GM21717 (cell line): Measurements from ENCODE around the gene CTU2.

Experiments
- ATAC-seq: cut with Tn5 transposase; IDR thresholded peaks from one replicate; pipeline ENCODE4 v1.9.1; 2021; ENCODE audit warnings: mild to moderate bottlenecking, moderate library complexity; ENCODE audit not compliant: unreplicated experiment

Gene CTU2

GRCh38 chr16:88681084-88681680, 25.1 kb upstream of the CTU2 start:
- peak; percentile 1 for ATAC-seq

DNA sequence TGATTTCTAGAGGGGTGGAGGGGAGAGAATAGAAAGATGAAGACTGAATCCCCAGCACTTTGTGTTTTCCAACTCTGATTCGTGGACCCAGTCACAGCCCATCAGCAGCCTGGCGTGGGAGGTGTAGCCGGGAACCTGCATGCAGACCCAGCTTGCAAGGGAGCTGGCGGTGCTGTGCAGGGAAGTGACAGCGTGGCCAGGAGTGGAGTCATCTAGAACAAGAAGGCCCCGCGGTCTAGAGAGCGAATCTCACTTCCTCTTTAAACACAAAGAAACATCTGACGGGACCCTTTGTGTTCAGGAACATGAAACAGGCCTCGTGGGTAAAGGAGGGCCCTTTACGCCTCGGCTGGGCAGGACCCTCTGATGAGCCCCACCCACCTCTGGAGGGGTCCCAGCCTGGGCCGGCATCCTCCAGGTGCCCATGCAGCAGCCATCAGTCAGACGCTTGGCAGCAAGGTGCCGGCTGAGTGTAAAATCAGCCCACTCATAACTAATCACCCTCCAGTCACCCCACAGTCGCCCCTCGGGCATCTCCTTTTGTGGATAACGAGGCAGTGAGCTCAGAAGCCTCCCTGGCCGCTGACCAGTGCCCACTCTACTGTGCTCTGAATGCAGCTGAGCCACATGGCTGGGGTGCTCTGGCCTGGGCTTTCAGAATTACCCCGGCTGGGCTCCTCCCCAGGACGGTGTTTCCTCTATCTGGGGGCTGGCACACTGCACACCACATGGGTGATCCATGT, 24.4 kb upstream of the CTU2 start:
- ATAC-seq = peak; percentile 66

DNA sequence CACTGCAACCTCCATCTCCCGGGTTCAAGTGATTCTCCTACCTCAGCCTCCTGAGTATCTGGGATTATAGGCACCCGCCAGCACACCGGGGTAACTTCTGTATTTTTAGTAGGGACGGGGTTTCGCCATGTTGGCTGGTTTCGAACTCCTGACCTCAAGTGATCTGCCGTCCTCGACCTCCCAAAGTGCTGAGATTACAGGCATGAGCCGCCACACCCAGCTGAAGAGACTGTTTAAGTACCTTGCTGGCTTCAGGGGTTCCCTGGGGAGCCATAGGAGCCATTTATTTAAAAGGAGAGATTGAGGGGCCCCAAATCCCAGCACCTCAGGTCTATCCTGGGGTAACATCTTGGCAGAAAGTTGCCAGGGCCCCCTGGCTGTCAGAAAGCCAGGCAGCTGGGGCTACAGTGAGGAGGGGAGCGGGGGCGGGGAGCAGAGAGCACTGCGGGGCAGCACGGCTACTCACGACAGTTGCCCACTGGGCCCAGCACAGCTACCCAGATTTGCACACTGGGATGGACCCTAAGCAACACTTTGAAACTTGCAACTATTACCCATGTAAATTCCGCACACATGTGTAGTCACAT, 21.6 kb upstream of the CTU2 start:
- ATAC-seq = no peak

GRCh38 chr16:88685156-88686061, 20.9 kb upstream of the CTU2 start:
- no peak for ATAC-seq

DNA sequence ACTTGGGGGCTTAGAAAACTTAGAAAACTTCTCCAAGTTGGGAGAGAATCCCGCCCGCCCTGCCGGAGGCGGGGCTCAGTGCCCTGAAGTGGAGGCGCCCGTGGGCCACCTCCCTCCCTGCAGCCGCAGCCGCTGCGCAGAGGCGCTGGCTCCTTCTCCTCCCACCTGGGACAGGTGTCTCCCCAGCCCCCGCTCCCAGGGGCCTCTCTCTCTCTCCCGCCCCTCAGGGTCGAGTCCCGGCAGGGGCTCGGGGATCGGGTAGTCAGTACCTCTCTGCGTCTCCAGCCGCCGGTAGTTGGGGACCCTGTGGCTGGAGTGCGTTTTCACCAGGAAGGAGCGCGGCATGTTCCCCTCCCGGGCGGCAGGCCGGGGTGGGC, 20.3 kb upstream of the CTU2 start:
- peak; percentile 18 for ATAC-seq

DNA sequence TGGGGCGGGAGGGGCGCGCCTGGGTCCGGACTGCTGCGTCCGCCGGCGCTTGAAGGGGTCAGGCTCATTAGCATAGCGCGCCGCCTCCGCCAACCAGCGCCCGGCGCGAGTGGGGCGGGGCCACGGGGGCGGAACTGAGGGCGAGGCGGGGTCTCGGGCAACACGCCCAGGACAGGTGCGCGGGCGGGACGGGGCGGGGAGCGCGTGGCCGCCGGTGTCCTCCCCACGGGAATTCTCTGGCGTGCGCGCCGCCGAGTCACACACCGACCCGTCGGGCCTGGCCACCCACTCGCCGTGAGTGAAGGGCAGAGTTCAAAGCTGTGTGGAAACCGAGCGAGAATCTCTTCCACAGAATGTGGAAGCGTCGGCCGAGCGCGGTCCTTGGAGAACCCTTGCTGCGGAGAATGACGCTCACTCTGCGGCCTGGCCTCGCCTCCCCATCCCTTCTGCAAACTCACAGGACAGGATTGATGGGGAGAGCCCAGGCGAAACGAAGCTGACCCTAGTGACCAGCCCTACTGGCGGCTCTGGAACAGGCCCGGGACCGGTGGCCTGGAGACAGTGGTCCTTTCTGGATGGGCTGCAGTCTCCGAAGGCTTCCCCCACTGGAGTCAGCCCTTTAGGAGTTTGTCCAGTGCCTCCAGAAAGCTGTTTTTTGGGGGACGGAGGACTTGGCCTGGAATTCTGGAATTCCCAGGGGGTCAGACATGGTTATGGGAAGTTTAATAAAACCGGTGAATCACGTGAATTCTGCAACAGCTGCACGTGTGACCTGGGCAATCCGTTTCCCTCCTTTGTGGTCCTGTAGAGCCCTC, 19.7 kb upstream of the CTU2 start, which contains the start of gene SNAI3:
Gene SNAI3 (minus strand): TSS at position 69 of the 815 bp plus-strand sequence. CDS start 101 bp downstream, outside the sequence.
- ATAC-seq = peak; percentile 68

GRCh38 chr16:88687254-88687576, 19.1 kb upstream of the CTU2 start:
- no peak for ATAC-seq

GRCh38 chr16:88687676-88688012, 18.7 kb upstream of the CTU2 start:
- no peak for ATAC-seq

DNA sequence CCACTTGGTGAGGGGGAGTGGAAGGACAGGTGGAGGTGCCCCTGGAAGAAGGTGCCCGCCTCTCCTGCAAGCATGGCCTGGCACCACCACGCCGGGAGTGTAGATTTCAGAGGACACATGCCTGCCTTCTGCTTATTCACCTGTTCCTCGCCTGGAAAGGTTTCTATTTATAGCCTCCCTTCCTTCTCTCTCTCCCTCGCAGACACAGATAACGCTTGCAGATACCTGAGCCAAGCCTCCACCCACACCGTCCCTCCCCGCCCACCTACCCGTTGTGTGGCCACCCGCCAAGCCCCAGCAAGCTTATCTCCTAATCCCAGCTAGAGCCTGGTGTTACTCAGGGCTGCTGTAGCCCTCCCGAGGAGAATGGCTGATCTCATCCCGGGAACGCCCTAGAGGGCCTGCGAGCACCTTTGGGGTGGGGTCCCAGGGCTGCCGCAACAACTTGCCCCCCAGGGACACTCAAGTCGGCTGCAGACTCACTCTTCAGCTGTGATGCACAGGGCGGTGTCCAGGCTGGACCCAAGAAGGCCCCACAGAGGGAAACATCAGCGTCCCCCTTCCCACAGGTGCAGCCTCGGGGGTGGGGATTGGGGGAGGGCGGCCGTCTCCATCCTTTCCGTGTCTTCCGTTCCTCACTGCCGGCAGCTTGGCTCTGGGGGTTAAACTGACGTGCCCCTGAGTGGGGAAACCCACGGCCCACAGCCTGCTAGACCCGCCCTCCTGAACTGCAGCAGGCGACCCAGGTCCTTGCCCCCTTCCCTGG, 18.1 kb upstream of the CTU2 start:
- no peak for ATAC-seq

DNA sequence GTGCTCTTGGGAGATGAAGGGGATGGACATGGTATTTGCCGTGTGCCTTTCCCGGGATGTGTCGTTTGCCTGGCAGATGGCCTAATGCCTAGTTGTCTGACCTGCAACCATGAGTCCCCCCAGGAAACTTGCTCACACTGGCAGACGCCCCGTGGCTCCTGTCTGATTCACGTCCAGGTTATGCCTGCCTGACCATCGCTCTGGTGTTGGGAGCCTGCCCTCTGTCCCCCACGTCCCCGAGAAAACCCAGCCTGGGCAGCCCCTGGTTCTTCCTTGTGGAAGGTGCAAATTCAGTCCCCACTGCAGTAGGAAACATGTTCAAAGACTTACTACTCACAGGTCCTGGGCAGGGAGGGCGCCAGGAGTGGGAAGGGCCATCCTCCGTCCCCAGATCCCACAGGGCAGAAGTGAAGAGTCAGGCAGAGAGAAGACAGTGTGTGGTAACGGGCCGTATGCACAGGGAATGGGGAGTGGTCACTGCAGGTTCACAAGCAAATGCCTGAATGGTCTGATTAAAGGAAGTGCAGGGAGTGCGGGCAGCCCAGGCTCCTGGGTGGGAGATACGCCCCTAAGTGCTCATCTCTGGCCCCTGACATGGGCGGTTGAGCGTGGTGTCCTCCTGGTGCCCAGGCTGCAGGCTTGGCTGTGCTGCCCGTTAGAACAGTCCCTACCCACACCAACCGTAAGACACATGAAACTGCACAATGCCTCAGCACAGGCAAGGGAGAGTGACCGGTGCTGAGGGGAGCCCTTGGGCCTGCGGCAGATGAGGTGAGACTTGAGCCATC, 15.8 kb upstream of the CTU2 start:
- no peak for ATAC-seq

- ATAC-seq = no peak
Observed at GRCh38 chr16:88691129-88691813, 15.0 kb upstream of the CTU2 start.

GRCh38 chr16:88691924-88692560, 14.3 kb upstream of the CTU2 start:
- no peak for ATAC-seq

DNA sequence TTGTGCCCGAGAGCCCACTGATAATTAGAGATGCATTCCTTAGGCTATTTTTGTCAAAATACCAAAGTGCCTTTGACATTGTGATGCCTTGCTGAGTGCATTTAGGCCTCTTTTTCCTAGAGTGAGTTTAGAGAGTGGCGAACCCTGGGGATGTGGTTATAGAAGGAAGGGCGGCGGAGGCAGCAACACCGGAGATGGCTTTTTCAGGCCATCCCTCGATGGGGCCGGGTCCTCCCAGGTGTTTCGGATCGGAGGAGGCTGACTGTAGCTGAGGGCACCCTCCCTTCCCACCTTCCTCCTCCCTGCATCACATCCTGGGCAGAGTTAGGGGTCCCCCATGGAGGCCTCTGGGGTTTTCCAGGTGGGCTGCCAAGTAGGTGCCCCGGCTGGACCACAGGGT, 13.4 kb upstream of the CTU2 start:
- ATAC-seq = no peak

DNA sequence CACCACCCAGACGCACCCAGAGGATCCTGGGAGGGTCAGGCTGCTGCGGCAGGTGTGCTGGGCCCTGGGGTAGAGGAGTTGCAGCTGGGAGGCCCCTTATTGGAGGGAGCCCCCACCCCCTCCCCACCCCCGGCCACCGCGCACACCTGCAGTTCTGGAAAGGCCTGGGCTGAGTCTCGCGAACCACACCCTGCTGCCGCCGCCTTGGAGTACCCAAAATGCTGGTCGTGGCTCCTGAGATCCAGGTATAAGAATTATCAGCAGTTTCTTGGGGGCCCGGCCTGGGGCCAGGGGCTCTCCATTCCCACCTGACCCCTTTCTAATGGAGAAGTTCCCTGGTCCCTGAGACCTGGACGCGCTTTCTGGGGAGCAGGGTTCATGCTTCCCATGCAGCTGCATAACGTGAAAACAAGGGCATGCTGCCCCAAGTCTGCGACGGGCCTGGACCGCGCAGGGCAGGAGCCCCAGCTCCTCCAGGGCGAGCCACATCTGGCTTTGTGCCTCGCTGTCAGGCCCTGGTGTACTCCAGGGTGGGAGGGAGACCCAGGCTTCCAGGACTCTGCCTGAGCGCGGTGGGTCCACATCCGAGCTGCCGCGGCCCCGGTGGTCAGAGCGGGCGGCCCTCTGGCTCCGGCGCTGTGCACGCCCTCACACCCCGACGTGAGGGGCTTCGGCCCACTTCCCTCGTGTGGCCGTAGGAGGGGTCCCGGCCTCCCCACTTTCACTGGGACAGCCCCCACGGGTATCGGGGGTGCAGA, 12.7 kb upstream of the CTU2 start:
- no peak for ATAC-seq

DNA sequence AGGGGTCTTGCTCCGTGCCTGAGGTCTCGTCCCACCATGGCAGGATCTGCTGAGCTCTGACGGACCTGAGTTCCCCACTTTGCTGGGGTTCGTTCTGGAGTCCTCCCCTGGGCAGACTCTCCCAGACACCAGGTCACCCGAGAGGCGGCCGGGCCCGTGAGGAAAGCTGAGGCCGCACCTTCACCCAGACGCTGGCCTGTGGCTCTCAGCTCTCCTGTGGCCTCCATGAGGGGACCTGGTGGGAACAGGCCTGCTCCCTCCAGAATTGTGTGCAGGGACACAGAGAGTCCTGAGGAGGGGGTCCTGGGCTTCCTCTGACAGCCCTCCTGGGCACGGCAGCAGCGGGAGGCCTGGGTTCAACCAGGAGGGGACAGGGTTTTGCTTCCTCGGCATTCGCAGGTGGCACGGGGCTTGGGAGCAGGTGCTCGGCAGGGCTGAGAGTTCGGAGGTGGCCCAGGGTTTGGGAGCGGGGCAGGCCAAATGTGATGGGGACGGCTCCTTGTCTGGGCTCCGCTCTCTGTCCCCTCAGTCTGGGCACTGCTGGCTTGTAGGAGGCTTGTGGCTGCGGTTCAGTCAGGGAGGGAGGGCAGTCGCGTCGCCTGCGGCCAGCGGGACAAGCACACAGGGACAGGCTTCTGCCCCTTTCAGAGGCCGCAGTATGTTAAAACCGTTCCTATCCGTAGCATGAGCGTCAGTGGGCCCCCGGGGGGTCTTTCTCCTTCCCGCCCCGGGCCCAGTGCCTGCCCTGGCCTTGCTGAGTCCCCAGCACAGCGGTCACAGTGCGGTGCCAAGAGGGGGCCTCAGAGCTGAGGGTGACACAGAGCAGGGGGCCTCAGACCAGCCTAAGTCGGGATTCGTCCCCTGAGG, 11.8 kb upstream of the CTU2 start:
- ATAC-seq = no peak

DNA sequence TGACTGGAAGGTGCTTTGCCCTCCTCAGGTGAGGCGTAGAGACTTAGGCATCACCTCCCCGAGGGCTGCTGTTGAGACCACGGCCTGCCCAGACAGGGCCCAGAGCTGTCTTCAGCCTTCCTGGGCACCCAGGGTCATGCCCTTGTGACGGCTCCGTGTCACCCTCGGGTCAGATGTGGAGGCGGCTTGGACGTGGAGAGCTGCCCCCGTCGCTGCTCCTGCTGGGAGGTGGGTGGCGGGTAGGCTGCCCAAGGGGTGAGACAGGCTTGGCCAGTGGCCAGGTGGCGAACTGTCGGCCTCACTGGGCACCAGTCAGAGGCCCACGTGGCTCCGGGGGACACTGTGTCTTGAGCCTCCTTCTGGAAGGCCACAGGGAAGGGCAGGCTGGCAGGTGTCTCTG, 11.1 kb upstream of the CTU2 start:
- no peak for ATAC-seq
